Cardiac muscle cell (in vitro differentiated cells and primary cell): ENCODE data around the gene GAS5. TPM values are rescaled to one million over a fixed set of nuclear protein-coding genes. Genes with fewer than 3 reads are reported as not detected.
A peak's percentile ranks its signal among the peaks of the same experiment; 100 is the strongest.
"Not testable (repeated sequence)": the region's sequence is repeated elsewhere in the genome, so short reads cannot be mapped to it uniquely, and the experiment has no call there.

Experiments
- DNase-seq, 2 donors: peaks; one replicate each; pipeline versions ENCODE4 v3.0.0 to v3.0.0-alpha.2; 2010 to 2017; ENCODE audit warnings: low read depth in 1 of 2, low spot score in 1 of 2
- H3K27ac ChIP-seq: fragments of 200-600 bp; sonication (generic); 2 replicates; pipeline ENCODE4 v1.5.1; 2016
- H3K27me3 ChIP-seq: fragments of 200-600 bp; sonication (generic); 2 replicates; pipeline ENCODE4 v1.6.0; 2016; ENCODE audit warnings: control low read depth
- H3K36me3 ChIP-seq: fragments of 200-600 bp; sonication (generic); 2 replicates; pipeline ENCODE4 v1.5.1; 2016; ENCODE audit warnings: control low read depth
- H3K4me1 ChIP-seq: fragments of 200-600 bp; sonication (generic); 2 replicates; pipeline ENCODE4 v1.8.1; 2017; ENCODE audit warnings: low read depth, mild to moderate bottlenecking, mixed run types
- H3K4me3 ChIP-seq: fragments of 200-600 bp; sonication (generic); 2 replicates; pipeline ENCODE4 v1.5.1; 2016; ENCODE audit warnings: mild to moderate bottlenecking
- H3K9me3 ChIP-seq: fragments of 200-600 bp; sonication (generic); 2 replicates; pipeline ENCODE4 v1.5.1; 2017; ENCODE audit warnings: low read depth, mild to moderate bottlenecking, control low read depth
- CTCF ChIP-seq: IDR thresholded peaks from 2 replicates; pipeline ENCODE4 v1.5.1; 2012; ENCODE audit warnings: low read depth, mild to moderate bottlenecking, low read length
- polyA plus RNA-seq: library from polyadenylated mRNA; unstranded; fragments of >200 nt; fragmentation: Nextera tagmentation; extraction: Ambion mirVana; gene quantifications from 2 replicates; pipeline ENCODE4 v1.2.1, GENCODE V29; 2016
- total RNA-seq: library from RNA; depleted of rRNA; stranded (reverse); fragments of >200 nt; gene quantifications from 2 replicates; pipeline ENCODE4 v1.2.3, GENCODE V29; 2016

Gene GAS5
- total and polyA plus RNA-seq, 2 experiments from 2014 or later: 158 to 350 TPM

GRCh38 chr1:173865468-173866164 lies 2.2 kb downstream of the GAS5 start:
- Histone ChIP-seq H3K9me3 (no peaks in the 10 kb centered on the region), H3K4me1 (peaks cover 19% of the 10 kb centered on the region), H3K27me3 (no peaks in the 10 kb centered on the region), H3K4me3 (peak overlapping the region; percentile 38), H3K36me3 (peaks cover 40% of the 10 kb centered on the region), H3K27ac (peak overlapping the region; percentile 77)
- DNase-seq: peak in 1 of 2 donors; percentile 9
- no peak for TF ChIP-seq CTCF

- no peak overlapping the region for H3K4me3 ChIP-seq
- peaks cover 19% of the 10 kb centered on the region for H3K4me1 ChIP-seq
- H3K27ac ChIP-seq: peak overlapping the region; percentile 77
- peaks cover 40% of the 10 kb centered on the region for H3K36me3 ChIP-seq
- no peaks in the 10 kb centered on the region for H3K9me3 ChIP-seq
- no peaks in the 10 kb centered on the region for H3K27me3 ChIP-seq
- peak in 1 of 2 donors; percentile 15 for DNase-seq
- TF ChIP-seq CTCF: no peak
These were observed 3.5 kb downstream of the GAS5 start for GRCh38 chr1:173864179-173864867.

- DNase-seq: peak in 1 of 2 donors; percentile 14
- Histone ChIP-seq H3K36me3 (peaks cover 47% of the 10 kb centered on the region), H3K27ac (peak overlapping the region; percentile 77)
These were observed 4.3 kb downstream of the GAS5 start for GRCh38 chr1:173863224-173864161.

GRCh38 chr1:173862769-173863223 lies 5.0 kb downstream of the GAS5 start:
- TF ChIP-seq CTCF: no peak
- Histone ChIP-seq H3K9me3 (no peaks in the 10 kb centered on the region), H3K4me1 (peaks cover 19% of the 10 kb centered on the region), H3K27me3 (no peaks in the 10 kb centered on the region), H3K27ac (peak overlapping the region; percentile 48), H3K36me3 (peaks cover 54% of the 10 kb centered on the region), H3K4me3 (no peak overlapping the region)
- DNase-seq: peak in 1 of 2 donors; percentile 34

More at GRCh38 chr1:173863224-173864161, 4.3 kb downstream of the GAS5 start:
- no peak for TF ChIP-seq CTCF
- Histone ChIP-seq H3K4me1 (peaks cover 19% of the 10 kb centered on the region), H3K4me3 (no peak overlapping the region), H3K9me3 (no peaks in the 10 kb centered on the region), H3K27me3 (no peaks in the 10 kb centered on the region)

GRCh38 chr1:173862146-173862768 lies 5.5 kb downstream of the GAS5 start:
- H3K9me3 ChIP-seq, H3K4me3 ChIP-seq, H3K27me3 ChIP-seq: not testable (repeated sequence)
- peaks cover 19% of the 10 kb centered on the region for H3K4me1 ChIP-seq
- H3K36me3 ChIP-seq: peaks cover 55% of the 10 kb centered on the region
- H3K27ac ChIP-seq: peak overlapping the region; percentile 48
- peak in 1 of 2 donors; percentile 25 for DNase-seq
